ENCODE results near the gene ZFP91.
A peak's percentile ranks its signal among the peaks of the same experiment; 100 is the strongest.

Gene ZFP91

GRCh38 chr11:58586998-58587397, 8.1 kb downstream of the ZFP91 start:
- no peak for DNase-seq

DNA sequence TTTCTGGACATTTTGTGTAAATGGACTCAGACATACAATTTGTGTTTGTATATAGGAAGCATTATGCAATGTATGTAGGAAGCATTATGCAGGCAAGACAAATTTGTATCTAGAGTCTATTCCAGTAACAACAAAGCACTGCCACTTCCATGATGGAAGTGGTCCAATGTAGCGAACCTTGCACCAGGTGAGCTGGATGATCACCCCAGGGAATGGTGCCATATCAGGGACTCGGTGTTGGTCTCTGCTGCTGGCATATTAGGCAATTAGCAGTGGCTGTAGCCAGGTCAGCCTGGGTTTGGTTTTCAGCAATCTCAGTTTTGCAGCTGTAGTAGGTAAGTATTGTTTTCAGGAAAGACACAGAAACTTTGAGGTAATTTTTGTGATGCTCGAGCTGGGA, 12.8 kb downstream of the ZFP91 start:
- DNase-seq = no peak

- DNase-seq = no peak
Measured at GRCh38 chr11:58592760-58593472, 14.1 kb downstream of the ZFP91 start.

GRCh38 chr11:58594826-58595225, 16.0 kb downstream of the ZFP91 start:
- no peak for DNase-seq

DNA sequence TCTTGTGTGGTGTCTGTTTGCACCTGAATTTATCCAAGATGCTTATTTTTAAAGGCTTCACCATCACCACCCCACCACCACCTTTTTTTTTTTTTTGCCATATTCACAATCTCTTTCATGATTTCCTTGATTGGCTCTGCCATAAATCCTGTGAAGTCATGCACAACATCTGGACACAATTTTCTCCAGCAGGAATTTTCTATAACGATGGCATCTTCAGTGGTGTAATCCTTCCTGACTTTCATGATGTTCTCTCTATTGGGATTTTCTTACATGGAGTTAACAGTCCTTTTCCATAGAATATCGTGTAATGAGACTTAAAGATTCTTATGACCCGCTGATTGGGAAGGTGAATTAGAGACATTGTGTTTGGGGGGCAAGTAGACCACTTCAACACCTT, 17.8 kb downstream of the ZFP91 start:
- no peak for DNase-seq

DNA sequence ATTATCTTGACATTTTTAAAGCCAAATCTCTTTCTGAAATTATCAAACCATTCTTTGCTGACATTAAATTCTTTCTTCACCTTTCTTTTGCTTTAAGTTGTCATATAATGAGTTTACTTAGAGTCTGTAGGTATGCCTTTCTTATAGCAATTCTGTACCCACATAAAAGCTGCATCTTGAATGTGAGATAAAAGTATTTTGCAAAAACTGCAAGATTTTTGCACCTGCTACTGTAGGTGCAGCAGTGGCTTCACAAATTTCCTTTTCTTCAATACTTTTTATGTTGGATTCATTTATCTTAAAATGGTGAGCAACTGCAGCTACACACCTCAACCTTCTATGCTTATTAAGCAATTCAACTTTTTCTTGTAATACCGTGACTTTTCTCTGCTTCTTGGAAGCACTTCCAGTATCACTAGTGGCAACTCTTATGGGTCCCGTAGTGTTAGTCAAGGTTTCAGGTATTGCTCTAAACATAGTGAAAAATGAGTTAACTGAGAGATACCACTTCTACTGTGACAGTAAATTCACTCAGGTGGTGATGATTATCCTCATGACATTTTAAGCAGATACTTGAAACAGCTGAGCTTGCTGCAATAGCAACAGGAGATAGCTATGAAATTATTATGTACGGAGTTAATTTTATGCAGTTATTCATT, 18.8 kb downstream of the ZFP91 start:
- DNase-seq = no peak

DNA sequence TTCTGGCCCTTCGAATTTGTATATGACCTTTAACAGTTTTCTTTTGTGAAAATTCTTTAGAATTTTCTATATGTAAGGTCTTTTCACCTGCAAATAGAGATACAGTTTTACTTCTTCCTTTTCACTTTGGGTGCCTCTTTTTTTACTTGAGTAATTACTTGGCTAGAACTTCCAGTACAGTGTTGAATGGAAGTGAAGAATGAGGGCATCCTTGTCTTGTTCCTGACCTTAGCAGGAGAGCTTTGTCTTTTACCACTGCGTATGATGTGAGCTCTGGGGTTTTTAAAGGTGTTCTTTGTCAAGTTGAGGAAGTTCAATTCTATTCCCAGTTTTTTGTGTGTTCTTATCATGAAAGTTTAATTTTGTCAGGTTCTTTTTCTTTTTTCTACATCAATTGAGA, 21.6 kb downstream of the ZFP91 start:
- DNase-seq = no peak

GRCh38 chr11:58606930-58607714, 28.3 kb downstream of the ZFP91 start:
- DNase-seq = no peak

DNA sequence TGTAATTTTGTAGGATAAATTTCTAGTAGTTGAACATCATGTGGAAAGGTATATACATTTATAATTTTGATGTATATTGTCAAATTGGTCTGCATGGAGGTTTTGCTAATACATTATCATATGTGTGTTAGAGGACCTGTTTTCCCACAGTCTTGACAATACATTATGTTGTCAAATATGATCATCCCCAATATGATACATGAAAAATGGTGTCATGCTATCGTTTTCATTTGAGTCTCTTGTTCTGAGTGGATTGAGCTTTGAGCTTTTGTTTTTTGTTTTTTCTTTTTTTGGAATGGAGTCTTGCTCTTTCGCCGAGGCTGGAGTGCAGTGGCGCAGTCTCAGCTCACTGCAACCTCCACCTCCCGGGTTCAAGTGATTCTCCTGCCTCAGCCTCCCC, 29.5 kb downstream of the ZFP91 start:
- DNase-seq = no peak

- DNase-seq = no peak
Measured at GRCh38 chr11:58609723-58610122, 30.9 kb downstream of the ZFP91 start.

- DNase-seq = no peak
Measured at GRCh38 chr11:58613228-58613627, 34.4 kb downstream of the ZFP91 start.

DNA sequence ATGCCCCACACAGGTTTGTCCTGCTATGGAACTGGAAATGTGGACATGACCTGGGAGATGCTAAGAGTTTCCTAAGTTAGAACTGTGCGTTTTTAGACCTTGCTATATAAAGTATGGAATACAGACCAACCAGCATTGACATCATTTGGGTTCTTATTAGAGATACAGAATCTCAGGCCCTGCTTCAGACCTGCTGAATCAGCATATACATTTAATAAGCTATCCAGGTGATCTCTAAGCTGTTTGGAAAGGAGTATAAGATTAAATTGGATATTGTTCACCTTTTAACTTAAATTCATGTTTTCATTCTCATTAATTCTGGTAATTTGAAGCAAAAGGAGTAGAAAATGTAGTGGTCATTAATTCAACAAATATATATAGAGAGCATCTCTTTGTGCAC, 36.7 kb downstream of the ZFP91 start:
- DNase-seq = no peak

DNA sequence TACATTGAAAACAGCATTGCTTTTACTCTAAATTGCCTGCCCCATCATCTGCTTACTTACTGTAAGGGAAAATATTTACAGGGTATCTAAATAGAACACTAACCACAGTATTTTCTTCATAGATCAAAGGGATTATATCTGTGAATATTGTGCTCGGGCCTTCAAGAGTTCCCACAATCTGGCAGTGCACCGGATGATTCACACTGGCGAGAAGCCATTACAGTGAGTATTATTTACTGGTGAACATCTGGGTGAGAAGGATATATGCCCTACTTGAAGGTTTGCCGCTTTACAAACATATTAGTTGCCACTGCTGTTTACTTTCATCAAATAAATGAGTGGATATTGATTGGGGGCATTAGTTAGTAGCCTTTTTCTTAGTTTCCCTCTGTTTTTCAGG, 37.7 kb downstream of the ZFP91 start:
- no peak for DNase-seq

DNA sequence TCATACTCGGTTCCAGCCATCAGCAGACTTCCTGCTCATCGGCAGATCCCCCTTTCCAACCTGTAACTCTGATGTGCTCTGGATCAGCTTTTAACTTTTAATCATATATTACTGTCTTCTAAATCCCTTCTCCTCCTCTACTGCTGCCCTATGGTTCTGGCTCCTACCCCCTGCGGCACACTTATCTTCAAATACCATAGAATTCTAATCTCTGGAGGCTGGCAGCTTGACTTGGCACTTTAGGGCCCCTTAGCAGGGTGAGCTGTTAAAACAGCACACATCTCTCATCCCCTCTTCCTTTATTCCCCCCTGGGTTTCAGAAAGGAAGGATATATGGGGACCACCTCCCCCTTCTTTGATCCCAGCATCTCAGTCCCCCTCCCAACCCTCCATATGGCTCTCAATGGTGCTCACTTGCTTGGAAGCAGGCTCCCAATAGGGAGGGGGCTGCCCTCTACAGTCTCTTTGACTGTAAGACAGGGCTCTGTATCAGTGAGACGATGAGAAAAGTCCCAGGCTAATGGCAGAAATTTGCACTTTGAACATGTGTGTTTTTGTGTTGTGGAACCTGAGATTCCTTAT, 39.2 kb downstream of the ZFP91 start:
- DNase-seq = no peak

DNA sequence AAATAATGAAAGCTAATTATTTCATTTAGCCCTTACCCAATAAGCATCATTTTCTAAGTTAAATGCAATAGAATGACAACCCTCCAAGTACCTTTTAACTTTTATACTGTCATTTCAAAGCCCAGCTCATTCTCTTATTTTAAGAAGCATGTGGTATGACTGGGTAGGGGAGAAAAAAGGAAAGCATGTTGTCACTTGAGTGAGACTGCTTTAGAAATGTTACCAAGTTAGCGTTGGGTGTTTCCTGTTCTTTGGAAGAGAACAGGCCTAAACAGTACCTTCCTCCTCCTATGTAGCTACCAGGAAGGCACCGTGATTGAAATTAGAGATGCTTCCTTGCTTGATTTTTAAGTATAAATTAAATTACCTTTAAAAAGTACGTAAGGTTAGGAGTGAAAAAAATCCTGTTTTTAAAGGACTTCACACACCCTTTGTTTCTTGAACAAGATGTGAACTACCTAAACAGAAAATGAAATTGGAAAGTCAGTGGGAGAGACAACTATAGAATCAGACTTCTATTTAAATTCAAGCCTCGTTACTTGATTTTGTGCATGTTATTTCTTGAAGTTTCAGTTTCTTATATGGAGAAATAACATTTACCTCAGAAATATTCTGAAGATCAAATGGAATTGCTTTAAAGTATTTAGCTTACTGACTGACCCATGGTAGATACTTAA, 42.9 kb downstream of the ZFP91 start:
- DNase-seq = no peak

GRCh38 chr11:58622344-58622743, 43.5 kb downstream of the ZFP91 start, which contains the start of gene CNTF:
CNTF (plus strand) TSS chr11:58622665; CDS start chr11:58622753, 88 bp downstream.
- no peak for DNase-seq

- no peak for DNase-seq
Measured at GRCh38 chr11:58625086-58625485, 46.2 kb downstream of the ZFP91 start.

- no peak for DNase-seq
Measured at GRCh38 chr11:58625826-58626460, 47.1 kb downstream of the ZFP91 start.

- DNase-seq = no peak
Measured at GRCh38 chr11:58626934-58627483, 48.1 kb downstream of the ZFP91 start.

- DNase-seq = no peak
Measured at GRCh38 chr11:58628446-58628845, 49.6 kb downstream of the ZFP91 start.

DNA sequence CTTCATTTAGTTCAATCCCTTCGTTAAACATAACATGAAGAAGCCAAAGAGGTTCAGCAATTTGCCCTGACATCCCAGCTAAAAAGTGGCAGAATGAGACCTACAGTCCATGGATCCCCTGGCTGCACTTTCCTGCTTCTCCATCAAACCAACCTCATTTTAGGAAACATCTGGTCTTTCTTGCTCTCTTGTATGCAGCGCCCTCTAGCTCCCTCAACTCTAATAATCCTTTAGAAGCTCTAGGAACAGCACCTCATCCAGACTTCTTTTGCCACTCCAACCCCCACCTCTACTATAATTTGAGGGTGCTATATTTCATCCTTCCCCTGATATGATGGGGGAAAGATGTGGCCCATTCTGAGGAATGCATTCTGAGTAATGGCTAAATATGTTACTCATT, 51.0 kb downstream of the ZFP91 start:
- peak; percentile 9 for DNase-seq

GRCh38 chr11:58631378-58631777, 52.5 kb downstream of the ZFP91 start:
- no peak for DNase-seq

Data from NCI-H524 treated with DMSO at 0.1 percent for 48 hours (cell line).